ENCODE measurements around the gene WIPF3.

Gene WIPF3

DNA sequence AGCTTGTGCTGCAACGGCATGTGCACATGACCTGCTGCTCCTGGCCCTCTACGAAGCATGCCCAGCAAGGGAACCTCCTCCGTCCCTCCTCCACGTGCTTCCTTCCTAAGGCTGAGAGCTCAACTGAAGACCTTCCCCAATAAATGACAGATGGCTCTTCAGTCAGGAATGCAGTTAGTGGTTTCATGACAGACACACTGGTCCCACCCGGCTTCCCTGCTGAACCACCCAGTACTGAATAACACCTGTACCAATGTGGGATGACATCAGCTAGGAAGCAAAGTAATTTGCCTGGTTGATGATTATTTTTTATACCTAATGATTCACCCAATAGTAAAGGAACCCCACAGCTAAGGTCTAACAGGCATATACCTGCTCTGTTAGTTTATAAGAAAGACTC, 114.2 kb downstream of the WIPF3 start:
- H3K4me3 Mint-ChIP-seq, result no peak overlapping the region
- no peaks in the 10 kb centered on the region for H3K36me3 Mint-ChIP-seq
- no peaks in the 10 kb centered on the region for H3K9me3 Mint-ChIP-seq (ENCODE audit: low read depth)
- H3K4me1 Mint-ChIP-seq (ENCODE audit: low read depth), result no peaks in the 10 kb centered on the region
- no peak overlapping the region for H3K27ac Mint-ChIP-seq
- no peaks in the 10 kb centered on the region for H3K27me3 Mint-ChIP-seq

DNA sequence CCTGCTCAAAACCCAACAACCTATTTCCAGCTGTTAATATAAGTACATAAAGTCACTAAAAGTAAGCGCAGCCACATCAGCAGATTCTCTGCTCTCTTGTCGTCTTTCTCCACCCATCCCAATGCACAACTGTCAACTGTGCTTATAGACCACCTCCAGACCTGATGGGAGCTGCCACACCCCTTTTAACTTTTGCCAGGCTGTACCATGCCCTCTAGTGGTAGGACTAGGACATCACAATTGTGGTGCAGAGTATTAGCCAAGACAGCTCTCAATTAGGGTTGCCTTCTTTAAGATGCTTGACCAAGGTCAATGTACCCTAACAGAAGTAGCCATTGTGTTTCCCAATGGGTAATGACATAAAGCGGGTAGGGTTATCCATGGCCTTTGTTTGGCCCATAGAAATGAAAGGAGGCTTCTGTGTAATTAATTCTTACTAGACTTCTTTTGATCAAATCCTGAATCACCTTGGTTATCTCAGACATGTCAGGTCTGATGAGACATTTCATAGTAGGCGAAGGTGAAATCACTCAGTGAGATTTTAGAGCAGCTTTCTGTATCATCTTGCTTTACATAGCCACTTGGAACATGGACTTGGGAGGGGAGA, 115.2 kb downstream of the WIPF3 start:
- no peaks in the 10 kb centered on the region for H3K9me3 Mint-ChIP-seq (ENCODE audit: low read depth)
- H3K4me1 Mint-ChIP-seq (ENCODE audit: low read depth), result no peaks in the 10 kb centered on the region
- no peak overlapping the region for H3K27ac Mint-ChIP-seq
- H3K27me3 Mint-ChIP-seq, result no peaks in the 10 kb centered on the region
- no peak overlapping the region for H3K4me3 Mint-ChIP-seq
- no peaks in the 10 kb centered on the region for H3K36me3 Mint-ChIP-seq

DNA sequence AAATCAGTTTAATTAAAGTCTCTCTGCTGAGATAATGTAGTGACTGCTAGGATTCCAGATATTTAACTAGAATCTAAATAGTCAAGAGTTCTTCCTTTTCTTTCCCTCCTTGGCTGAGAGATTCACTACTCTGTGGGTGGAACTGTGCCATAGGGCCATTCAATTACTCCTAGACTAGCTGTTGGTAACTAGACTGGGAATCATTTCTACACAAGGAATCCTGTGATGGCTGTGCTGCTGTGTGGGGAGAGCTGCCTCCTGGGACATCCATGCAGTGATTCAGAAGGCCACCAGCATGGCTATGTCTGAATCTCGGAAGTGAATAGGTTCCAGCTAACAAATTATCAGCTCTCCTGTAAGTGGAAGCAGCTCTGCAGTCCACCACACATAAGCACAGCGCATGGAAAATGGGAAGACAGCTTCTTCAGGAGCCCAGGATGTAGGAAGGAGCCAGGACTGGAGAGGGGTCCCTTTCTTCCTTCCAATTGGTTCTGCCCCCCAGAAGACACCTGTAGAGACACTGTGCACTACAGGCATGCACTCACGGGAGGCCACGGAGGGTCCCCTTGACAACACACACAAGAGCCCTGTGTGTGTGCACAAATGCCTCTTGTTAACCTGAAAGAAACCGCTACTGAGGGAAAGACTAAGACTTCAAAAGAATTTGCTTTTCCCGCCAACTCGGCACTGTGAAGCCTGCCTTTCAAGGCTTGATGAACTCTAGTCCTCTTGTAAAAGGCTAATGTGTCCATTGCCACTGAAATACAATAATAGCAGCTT, 116.8 kb downstream of the WIPF3 start:
- Mint-ChIP-seq H3K4me1 (ENCODE audit: low read depth) (no peaks in the 10 kb centered on the region), H3K27ac (no peak overlapping the region), H3K27me3 (no peaks in the 10 kb centered on the region), H3K9me3 (ENCODE audit: low read depth) (no peaks in the 10 kb centered on the region), H3K4me3 (no peak overlapping the region), H3K36me3 (no peaks in the 10 kb centered on the region)

DNA sequence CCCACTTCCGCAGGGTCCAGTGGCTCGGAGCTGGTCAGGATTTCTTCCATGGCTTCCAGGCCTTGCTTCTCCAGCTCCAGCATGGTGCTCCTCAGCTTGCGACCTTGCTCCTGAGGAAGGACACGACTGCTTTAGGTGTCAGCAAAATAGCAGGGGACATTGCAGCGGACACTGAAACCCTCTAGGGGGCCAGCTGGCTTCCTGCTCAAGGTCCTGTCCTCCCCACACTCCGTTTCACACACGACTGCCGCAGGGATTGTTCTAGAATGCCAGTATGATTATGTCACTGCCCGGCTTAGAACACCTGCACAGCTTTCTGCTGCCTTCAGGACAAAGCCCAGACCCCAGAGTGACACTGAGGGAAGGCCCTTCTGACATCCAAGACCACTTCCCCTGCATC, 117.7 kb downstream of the WIPF3 start:
- no peaks in the 10 kb centered on the region for H3K4me1 Mint-ChIP-seq (ENCODE audit: low read depth)
- no peak overlapping the region for H3K27ac Mint-ChIP-seq
- no peak overlapping the region for H3K4me3 Mint-ChIP-seq
- H3K36me3 Mint-ChIP-seq, result no peaks in the 10 kb centered on the region
- no peaks in the 10 kb centered on the region for H3K27me3 Mint-ChIP-seq
- H3K9me3 Mint-ChIP-seq (ENCODE audit: low read depth), result no peaks in the 10 kb centered on the region

DNA sequence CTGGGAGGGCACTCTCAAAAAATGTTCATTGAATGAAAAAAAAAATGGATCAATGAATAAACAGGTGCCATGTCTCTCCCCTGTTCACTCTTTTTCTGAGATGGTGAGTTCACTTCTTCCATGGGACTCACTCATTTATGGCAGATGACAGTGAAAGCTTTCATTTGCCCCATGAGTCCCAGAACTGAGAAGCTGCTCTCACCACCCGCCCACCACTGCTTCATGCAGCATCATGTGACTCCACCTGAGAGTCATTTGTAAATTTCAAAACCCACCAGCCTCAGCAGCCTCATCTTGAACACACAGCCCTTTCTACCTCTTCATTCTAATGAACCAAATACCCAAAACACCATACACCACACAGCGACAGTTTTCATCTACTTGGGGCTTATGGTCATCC, 118.4 kb downstream of the WIPF3 start:
- H3K27me3 Mint-ChIP-seq, result no peaks in the 10 kb centered on the region
- no peaks in the 10 kb centered on the region for H3K4me1 Mint-ChIP-seq (ENCODE audit: low read depth)
- no peaks in the 10 kb centered on the region for H3K9me3 Mint-ChIP-seq (ENCODE audit: low read depth)
- H3K36me3 Mint-ChIP-seq, result no peaks in the 10 kb centered on the region
- H3K4me3 Mint-ChIP-seq, result no peak overlapping the region
- H3K27ac Mint-ChIP-seq, result no peak overlapping the region

DNA sequence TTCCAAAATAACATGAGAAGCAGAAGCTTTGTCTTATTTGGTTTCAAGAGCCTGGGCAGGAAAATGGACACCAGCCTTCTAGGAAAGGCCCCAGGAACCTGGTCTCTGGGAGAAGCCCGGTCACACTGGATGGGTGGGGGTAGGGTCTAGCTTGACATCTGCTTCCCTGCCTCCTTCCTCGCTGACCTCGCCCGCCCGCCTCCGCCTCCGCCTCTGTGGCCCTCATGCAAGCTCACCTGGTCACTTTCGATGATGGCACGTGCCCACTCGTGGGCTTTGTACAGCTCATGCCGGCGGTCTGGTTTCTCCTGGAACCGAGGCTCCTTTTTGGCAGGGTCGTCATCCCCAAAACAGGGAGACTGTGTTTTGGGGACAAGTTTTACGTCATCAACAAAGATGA, 119.9 kb downstream of the WIPF3 start:
- Mint-ChIP-seq H3K4me1 (ENCODE audit: low read depth) (no peaks in the 10 kb centered on the region), H3K9me3 (ENCODE audit: low read depth) (no peaks in the 10 kb centered on the region)

DNA sequence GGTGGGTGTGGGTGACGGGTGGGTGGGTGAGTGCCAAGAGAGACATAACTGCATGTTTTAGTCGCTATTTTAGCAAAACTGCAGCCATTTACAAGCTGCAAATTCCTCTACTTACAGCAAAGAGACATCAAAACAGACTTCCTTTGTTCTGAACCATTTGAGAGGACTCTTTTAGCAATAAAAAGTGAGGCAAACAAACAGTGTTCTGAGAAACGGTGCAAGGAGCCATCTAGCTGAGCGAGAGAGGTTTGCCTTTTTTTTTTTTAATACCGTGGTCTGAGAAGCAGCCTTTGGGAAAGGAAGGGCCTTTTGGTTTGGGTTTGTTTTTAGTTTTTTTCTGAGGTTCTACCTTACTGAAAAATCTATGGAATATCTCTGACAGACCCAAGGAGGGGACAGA, 120.4 kb downstream of the WIPF3 start:
- Mint-ChIP-seq H3K4me3 (no peak overlapping the region), H3K27me3 (no peaks in the 10 kb centered on the region), H3K27ac (no peak overlapping the region), H3K9me3 (ENCODE audit: low read depth) (no peaks in the 10 kb centered on the region), H3K4me1 (ENCODE audit: low read depth) (no peaks in the 10 kb centered on the region), H3K36me3 (no peaks in the 10 kb centered on the region)

More for the DNA sequence above, 119.9 kb downstream of the WIPF3 start:
- Mint-ChIP-seq H3K27me3 (no peaks in the 10 kb centered on the region), H3K36me3 (no peaks in the 10 kb centered on the region), H3K27ac (no peak overlapping the region), H3K4me3 (no peak overlapping the region)

DNA sequence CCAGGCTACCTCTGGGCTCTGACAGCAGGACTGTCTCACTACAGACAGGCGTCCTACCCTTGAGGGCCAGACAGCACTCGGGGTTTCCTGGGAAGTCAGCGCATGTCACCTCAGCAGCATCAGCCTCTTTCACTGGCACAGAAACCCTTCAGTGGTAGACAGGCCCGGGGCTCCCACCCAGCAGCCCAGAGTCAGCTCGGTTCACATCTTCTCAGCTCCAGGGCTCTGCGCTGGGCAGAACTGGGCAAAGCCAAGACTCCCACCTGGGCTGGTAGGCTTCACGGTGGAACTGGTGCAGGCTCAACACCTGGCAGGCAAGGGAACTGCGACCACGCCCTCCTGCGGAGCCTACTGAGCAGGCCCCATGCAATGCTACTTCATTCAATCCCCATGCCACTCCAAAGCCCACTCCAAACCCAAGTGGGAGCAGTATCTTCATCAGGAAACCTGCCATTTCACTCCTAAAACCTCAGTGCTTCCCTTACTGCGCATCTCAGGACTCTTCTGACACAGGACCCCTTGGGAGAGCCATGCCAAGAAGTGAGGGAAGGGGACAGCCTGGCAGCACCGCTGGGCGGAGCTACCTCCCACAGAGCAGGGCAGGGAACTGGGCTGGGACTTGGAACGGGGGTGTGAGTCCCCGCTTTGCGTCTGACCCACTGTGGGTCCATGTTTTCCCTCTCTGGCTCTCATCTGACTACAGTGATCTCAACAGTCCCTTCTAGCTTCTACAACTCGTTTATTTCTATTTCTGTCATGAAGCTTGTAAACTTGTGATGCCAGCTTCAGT, 122.9 kb downstream of the WIPF3 start:
- no peaks in the 10 kb centered on the region for H3K4me1 Mint-ChIP-seq (ENCODE audit: low read depth)
- no peak overlapping the region for H3K27ac Mint-ChIP-seq
- H3K4me3 Mint-ChIP-seq, result no peak overlapping the region
- no peaks in the 10 kb centered on the region for H3K36me3 Mint-ChIP-seq
- no peaks in the 10 kb centered on the region for H3K27me3 Mint-ChIP-seq
- H3K9me3 Mint-ChIP-seq (ENCODE audit: low read depth), result no peaks in the 10 kb centered on the region

DNA sequence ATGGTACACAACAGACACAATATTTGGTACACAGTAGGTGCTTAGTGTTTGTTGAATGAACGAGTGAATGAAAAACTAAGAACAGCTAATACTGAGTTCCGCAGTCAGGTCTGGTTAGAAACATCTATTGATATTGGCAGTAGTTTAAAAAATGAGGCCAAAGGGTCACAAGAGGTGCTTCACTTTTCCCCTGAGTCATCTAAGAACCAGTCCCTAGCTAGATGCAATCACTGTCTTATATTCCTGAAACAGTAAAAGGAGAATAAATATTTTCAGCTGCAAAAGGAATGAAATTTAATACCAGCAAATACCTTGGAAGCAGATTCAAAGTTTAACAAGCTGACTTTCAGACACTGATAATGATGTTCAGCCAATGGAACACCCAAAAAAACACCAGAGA, 128.8 kb downstream of the WIPF3 start:
- no peaks in the 10 kb centered on the region for H3K27me3 Mint-ChIP-seq
- H3K36me3 Mint-ChIP-seq, result no peaks in the 10 kb centered on the region
- no peak overlapping the region for H3K27ac Mint-ChIP-seq
- H3K4me3 Mint-ChIP-seq, result no peak overlapping the region
- H3K4me1 Mint-ChIP-seq (ENCODE audit: low read depth), result no peaks in the 10 kb centered on the region
- H3K9me3 Mint-ChIP-seq (ENCODE audit: low read depth), result no peaks in the 10 kb centered on the region

DNA sequence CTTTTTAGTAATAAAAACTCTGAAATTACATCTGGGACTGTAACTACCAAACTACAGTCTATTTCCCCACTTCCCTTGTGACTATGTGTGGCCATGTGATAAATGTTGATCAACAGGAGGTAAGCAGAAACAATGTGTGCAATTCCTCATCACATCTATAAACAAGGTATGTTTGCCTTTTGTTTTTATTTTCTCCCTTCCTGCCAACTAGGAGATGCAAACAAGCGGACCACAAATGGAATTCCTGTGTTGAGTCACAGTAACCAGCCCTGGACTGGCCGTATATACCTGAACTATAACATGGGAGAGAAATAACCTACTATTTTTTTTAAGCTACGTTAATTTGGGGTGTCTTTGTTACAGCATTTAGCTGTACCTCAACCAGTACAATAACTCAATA, 130.8 kb downstream of the WIPF3 start:
- H3K27me3 Mint-ChIP-seq, result no peaks in the 10 kb centered on the region
- no peak overlapping the region for H3K4me3 Mint-ChIP-seq
- H3K9me3 Mint-ChIP-seq (ENCODE audit: low read depth), result no peaks in the 10 kb centered on the region
- no peaks in the 10 kb centered on the region for H3K36me3 Mint-ChIP-seq
- H3K4me1 Mint-ChIP-seq (ENCODE audit: low read depth), result no peaks in the 10 kb centered on the region
- no peak overlapping the region for H3K27ac Mint-ChIP-seq

DNA sequence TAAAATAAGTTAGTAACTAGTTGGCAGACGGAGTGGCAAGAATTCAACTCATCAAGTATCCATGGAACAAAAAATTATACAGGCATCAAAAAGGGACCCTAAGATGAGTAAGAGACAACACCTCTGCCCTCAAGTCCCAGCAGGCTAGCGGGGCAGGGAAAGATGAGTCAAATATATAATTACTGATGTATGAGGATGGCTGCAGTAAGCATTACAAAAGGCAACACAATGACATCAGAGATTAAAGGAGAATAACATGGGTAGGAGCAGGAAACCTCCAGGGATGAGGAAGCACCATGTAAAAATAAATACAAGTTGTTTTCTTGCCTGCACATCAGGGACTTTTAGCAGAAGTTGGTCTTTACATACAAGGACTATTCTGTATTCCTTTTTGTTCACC, 133.9 kb downstream of the WIPF3 start:
- peaks cover 2% of the 10 kb centered on the region for H3K36me3 Mint-ChIP-seq
- H3K4me1 Mint-ChIP-seq (ENCODE audit: low read depth), result no peaks in the 10 kb centered on the region
- no peaks in the 10 kb centered on the region for H3K27me3 Mint-ChIP-seq
- no peak overlapping the region for H3K27ac Mint-ChIP-seq
- H3K9me3 Mint-ChIP-seq (ENCODE audit: low read depth), result no peaks in the 10 kb centered on the region
- H3K4me3 Mint-ChIP-seq, result no peak overlapping the region

DNA sequence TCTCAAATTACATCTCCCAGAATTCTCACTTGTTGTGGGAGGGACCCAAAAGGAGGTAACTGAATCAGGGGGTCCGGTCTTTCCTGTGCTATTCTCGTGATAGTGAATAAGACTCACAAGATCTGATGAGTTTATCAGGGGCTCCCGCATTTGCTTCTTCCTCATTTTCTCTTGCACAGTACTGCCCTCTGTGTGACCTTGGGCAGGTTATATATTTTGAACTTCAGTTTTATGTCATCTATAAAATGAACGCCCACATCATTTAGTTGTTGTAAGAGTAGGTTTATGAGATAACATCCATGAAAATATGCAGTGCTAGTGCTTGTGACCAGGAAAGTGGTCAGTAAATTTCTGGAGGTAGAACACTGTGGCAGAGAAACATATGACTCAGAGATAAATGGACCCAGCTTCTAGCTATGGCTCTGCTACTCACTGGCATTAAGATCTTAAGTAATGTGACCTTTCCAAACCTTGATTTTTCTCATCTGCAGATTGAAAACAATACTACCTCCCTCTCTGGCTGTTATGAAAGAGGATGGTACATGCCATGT, 139.0 kb downstream of the WIPF3 start:
- Mint-ChIP-seq H3K36me3 (peaks cover 3% of the 10 kb centered on the region), H3K27me3 (no peaks in the 10 kb centered on the region), H3K4me1 (ENCODE audit: low read depth) (no peaks in the 10 kb centered on the region), H3K9me3 (ENCODE audit: low read depth) (no peaks in the 10 kb centered on the region), H3K27ac (no peak overlapping the region), H3K4me3 (no peak overlapping the region)

DNA sequence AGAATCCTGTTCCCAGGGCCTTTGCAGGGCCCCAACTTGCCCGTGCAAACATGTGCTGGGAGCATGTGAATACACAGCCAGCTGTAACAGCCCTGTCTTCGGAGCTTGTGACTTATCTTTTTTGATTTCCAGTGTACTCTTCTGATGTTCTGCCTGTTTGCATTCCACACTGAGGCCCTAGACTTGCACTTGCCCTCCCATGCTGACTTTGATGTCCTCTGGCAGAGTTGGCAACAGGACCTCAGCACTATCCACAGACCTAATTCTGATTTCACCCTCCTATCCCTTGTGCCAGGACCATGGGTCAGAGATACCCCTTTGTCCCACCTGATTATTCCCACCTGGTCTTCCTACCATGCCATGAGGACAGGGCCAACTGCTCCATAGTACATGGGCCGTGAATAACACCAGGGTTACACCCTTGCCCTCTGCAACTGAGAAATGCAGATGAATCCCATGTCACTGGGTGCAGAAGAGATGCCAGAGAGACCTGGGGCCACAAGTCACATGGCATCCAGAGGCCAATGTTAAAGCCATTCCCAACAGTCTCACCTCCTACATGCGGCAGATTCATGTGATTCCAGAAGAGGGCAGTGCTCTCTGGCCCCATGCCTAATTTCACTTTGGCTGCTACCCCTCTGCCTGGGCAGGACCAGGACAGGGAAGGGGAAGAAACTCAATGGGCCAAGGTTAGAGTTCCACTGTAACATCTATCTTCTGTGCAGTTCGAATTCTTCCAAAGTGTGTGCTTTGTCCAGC, 140.3 kb downstream of the WIPF3 start:
- no peak overlapping the region for H3K4me3 Mint-ChIP-seq
- no peaks in the 10 kb centered on the region for H3K27me3 Mint-ChIP-seq
- no peaks in the 10 kb centered on the region for H3K4me1 Mint-ChIP-seq (ENCODE audit: low read depth)
- no peak overlapping the region for H3K27ac Mint-ChIP-seq
- peaks cover 3% of the 10 kb centered on the region for H3K36me3 Mint-ChIP-seq
- H3K9me3 Mint-ChIP-seq (ENCODE audit: low read depth), result no peaks in the 10 kb centered on the region

DNA sequence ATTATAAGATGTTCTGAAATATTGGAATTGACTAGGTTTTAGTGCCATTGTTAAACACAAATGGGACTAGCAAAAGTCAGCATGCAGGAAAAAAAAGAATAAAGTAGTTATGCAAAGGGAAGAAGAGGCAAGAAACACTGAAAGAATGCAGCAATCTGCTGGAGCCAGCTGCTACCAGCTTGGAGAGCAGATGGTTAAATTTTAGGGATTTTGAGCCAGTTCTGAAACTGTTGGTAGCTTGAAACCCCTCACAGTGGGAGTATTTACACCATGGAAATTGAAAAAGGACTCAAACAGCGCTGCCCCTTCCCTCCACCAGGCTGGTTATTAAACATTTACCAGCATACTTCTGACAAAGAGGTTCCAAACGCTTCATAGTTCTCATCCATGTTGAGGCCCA, 142.3 kb downstream of the WIPF3 start:
- Mint-ChIP-seq H3K27me3 (no peaks in the 10 kb centered on the region), H3K9me3 (ENCODE audit: low read depth) (no peaks in the 10 kb centered on the region), H3K36me3 (peaks cover 4% of the 10 kb centered on the region), H3K4me3 (no peak overlapping the region), H3K27ac (no peak overlapping the region), H3K4me1 (ENCODE audit: low read depth) (no peaks in the 10 kb centered on the region)

DNA sequence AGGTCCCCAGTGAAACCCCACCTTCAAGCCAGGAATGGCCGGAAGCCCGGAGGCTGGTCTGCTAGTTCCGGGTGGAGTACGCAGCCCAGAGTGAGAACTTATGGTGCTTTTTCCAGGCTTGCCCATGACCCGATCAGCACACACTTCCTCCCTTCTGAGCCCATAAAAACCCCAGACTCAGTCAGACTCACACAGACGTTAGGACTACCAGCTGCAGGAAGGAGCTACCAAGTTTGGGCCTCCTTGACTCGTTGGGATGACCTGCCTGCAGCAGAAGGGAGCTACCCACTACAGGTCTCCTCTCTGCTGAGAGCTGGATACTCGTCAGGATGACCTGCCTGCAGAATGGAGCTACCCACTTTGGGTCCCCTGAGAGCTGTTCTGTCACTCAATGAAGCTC, 144.2 kb downstream of the WIPF3 start:
- Mint-ChIP-seq H3K27me3 (no peaks in the 10 kb centered on the region), H3K36me3 (peaks cover 4% of the 10 kb centered on the region), H3K4me3 (no peak overlapping the region), H3K4me1 (ENCODE audit: low read depth) (peaks cover under 1% of the 10 kb centered on the region), H3K9me3 (ENCODE audit: low read depth) (no peaks in the 10 kb centered on the region), H3K27ac (no peak overlapping the region)
